VCaP (cell line): ENCODE results near the gene GAB3.

ENCODE experiments used
- H3K27ac ChIP-seq: fragments of 450-650 bp; 2 replicates; pipeline ENCODE4 v1.5.1; 2017
- CTCF ChIP-seq: fragments of 450-650 bp; conservative IDR thresholded peaks from 2 replicates; pipeline ENCODE4 v1.5.1; 2017; ENCODE audit warnings: mild to moderate bottlenecking, moderate library complexity

GAB3 gene

DNA sequence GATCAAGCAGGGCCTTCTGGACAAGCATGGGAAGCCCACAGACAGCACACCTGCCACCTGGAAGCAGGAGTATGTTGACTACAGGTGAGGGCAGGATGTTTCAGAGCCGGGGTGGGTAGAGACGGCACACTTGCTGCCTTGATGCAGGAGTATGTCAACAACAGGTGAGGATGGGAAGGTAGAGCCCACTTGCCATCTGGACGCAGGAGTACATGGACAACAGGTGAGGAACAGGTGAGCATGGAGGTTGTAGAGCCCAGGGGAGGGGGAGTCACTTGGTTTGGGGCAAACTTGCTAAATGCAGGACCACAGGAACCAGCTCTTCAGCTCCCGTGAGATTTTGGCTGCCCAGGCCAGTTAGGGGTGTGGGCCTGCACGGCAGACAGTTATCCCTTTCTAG, 23.7 kb upstream of the GAB3 start:
- no peak overlapping the region for H3K27ac ChIP-seq

GRCh38 chrX:154762537-154763296, 11.8 kb upstream of the GAB3 start, which contains the start of gene DKC1:
TSS of gene DKC1 (plus strand) at chrX:154762864. CDS start at chrX:154762966, 102 bp downstream.
- peak within 1 kb of the TSS; percentile 91 for H3K27ac ChIP-seq
- no peak for TF ChIP-seq CTCF

More for the DNA sequence above, 23.7 kb upstream of the GAB3 start:
- no peak for TF ChIP-seq CTCF

DNA sequence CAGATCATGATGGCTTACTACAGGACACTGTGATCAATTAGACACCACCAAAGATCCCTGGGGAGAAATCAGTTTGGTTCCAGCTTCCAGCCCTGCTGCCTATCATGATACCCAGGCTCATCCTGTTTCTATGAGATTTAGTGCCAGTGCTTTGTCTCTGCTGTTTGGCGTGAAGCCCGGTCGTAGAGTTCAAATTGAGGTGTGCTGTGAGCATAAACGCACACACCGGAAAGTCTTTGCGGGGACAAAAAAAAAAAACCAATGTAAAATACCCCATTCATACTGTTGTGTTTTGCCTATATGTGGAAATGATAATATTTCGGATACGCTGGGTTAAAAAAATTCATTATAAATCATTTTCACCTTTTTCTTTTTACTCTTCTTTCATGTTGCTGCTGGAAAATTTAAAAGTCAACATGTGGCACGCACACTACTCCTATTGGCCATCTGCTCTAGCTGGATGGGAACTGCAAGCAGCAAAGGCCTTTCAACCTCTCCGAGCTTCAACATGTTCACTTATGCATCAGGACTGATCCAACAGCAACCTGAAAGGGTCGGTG, 11.2 kb upstream of the GAB3 start:
- peak overlapping the region; percentile 91 for H3K27ac ChIP-seq
- TF ChIP-seq CTCF: no peak

DNA sequence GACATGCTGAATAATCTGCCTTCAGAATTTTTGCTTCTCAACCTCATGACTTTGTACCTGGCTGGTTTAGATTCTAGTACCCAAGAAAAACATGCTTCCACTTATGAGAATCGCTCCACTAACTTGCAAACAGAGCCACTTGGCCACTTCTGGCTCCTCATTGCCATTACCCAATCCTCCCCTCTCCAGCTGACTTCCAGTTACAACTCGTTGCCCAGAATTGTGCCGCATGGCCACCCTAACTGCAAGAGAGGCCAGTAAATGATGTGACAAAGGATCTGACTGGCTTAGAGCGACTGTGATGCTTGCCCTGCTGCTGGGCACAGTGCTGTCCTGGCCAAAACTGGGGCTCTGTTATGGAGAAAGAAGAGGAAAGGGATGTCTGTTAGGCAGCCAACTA, 7.8 kb upstream of the GAB3 start:
- no peak for TF ChIP-seq CTCF
- no peak overlapping the region for H3K27ac ChIP-seq

GRCh38 chrX:154751669-154752271, 893 bp upstream of the GAB3 start:
- no peak for TF ChIP-seq CTCF
- H3K27ac ChIP-seq: no peak overlapping the region

- H3K27ac ChIP-seq: no peak overlapping the region
- no peak for TF ChIP-seq CTCF
Measured at GRCh38 chrX:154751203-154751668, 359 bp upstream of the GAB3 start.

GRCh38 chrX:154749856-154750255, 1.0 kb downstream of the GAB3 start:
- no peak overlapping the region for H3K27ac ChIP-seq
- no peak for TF ChIP-seq CTCF
